ENCODE measurements around the gene CCDC85A. TPM values are rescaled to one million over a fixed set of nuclear protein-coding genes. Genes with fewer than 3 reads are reported as not detected.

CCDC85A gene

DNA sequence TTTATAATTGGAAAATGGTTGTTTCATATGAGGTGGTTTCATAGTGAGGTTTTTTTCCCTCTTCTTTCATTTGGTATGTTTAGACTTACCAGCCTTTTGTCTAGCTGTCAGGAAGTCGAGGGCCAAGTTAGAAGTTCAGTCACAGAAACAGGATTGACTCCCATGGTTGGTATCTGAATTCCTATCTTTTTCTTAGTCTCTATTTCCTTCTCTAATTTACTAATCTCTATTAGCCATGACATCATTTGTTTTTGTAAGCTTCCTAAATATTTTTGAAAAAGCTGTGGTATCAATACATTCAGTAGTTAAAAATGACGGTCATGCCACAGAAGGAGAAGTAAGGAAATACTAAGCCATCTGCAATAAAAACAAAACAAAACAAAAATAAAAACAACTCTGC, 206.9 kb downstream of the CCDC85A start:
- no peak overlapping the region for H3K14ac ChIP-seq (ENCODE audit: low read length)
- no peak overlapping the region for H2BK15ac ChIP-seq (ENCODE audit: low read length)
- H2AK5ac ChIP-seq (ENCODE audit: low read depth, low read length), result no peak overlapping the region
- no peak overlapping the region for H2BK12ac ChIP-seq (ENCODE audit: low read length)
- no peak overlapping the region for H3K9ac ChIP-seq (ENCODE audit: low read depth, low read length, poor library complexity)
- H4K91ac ChIP-seq (ENCODE audit: low read depth, low read length, poor library complexity), result no peak overlapping the region
- no peak overlapping the region for H3K23ac ChIP-seq (ENCODE audit: low read depth, low read length, poor library complexity)
- WGBS, 2 donors (ENCODE audit: extremely low coverage in 2 of 2, insufficient read length in 2 of 2, insufficient replicate concordance in 1 of 2), result no CpG with 5 or more reads among the region's 2 CpGs
- H2AFZ ChIP-seq (ENCODE audit: low read length), result no peak overlapping the region
- H3K9me3 ChIP-seq (replicated peaks in 1 of 2; ENCODE audit: control insufficient read depth in 2 of 2, insufficient read depth in 1 of 2, low read depth in 1 of 2, low read length in 2 of 2), result no peaks in the 10 kb centered on the region
- no peak overlapping the region for H3K18ac ChIP-seq (ENCODE audit: low read length)
- no peak overlapping the region for H3K4ac ChIP-seq (ENCODE audit: low read length)
- H3K27me3 ChIP-seq (ENCODE audit: control insufficient read depth in 3 of 3, insufficient read depth in 3 of 3, low read depth in 1 of 3, low read length in 3 of 3), result no peaks in the 10 kb centered on the region
- no peak for DNase-seq (ENCODE audit: low spot score)
- H3K4me2 ChIP-seq (ENCODE audit: insufficient read depth, low read length, poor library complexity, severe bottlenecking), result no peak overlapping the region
- H2BK5ac ChIP-seq (ENCODE audit: low read length), result no peak overlapping the region
- no peak overlapping the region for H3K27ac ChIP-seq (replicated peaks; ENCODE audit: low read length)
- no peak overlapping the region for H4K8ac ChIP-seq (ENCODE audit: low read depth, low read length)
- H3K36me3 ChIP-seq (replicated peaks in 1 of 2; ENCODE audit: control insufficient read depth in 2 of 2, insufficient read depth in 2 of 2, low read length in 2 of 2), result no peaks in the 10 kb centered on the region
- no peaks in the 10 kb centered on the region for H3K79me1 ChIP-seq (ENCODE audit: low read depth, low read length)
- no peak overlapping the region for H3K4me3 ChIP-seq (ENCODE audit: low read length in 2 of 2)
- H3K4me1 ChIP-seq (ENCODE audit: control insufficient read depth in 2 of 2, insufficient read depth in 1 of 2, low read depth in 1 of 2, low read length in 2 of 2), result no peaks in the 10 kb centered on the region
- no peak overlapping the region for H2BK120ac ChIP-seq (ENCODE audit: low read depth, low read length)

GRCh38 chr2:56410140-56410539, 226.3 kb downstream of the CCDC85A start:
- Histone ChIP-seq H3K23ac (ENCODE audit: low read depth, low read length, poor library complexity) (no peak overlapping the region), H3K14ac (ENCODE audit: low read length) (no peak overlapping the region)
- no CpG with 5 or more reads among the region's 1 CpG for WGBS, 2 donors (ENCODE audit: extremely low coverage in 2 of 2, insufficient read length in 2 of 2, insufficient replicate concordance in 1 of 2)

GRCh38 chr2:56416500-56417176, 232.8 kb downstream of the CCDC85A start:
- no peak overlapping the region for H2AFZ ChIP-seq (ENCODE audit: low read length)
- H3K23ac ChIP-seq (ENCODE audit: low read depth, low read length, poor library complexity), result no peak overlapping the region
- no peaks in the 10 kb centered on the region for H3K79me1 ChIP-seq (ENCODE audit: low read depth, low read length)
- H3K4me2 ChIP-seq (ENCODE audit: insufficient read depth, low read length, poor library complexity, severe bottlenecking), result no peak overlapping the region
- H3K36me3 ChIP-seq (replicated peaks in 1 of 2; ENCODE audit: control insufficient read depth in 2 of 2, insufficient read depth in 2 of 2, low read length in 2 of 2), result no peaks in the 10 kb centered on the region
- H2BK5ac ChIP-seq (ENCODE audit: low read length), result no peak overlapping the region
- no peak overlapping the region for H2BK15ac ChIP-seq (ENCODE audit: low read length)
- no peak overlapping the region for H3K18ac ChIP-seq (ENCODE audit: low read length)
- H4K8ac ChIP-seq (ENCODE audit: low read depth, low read length), result no peak overlapping the region
- no peaks in the 10 kb centered on the region for H3K4me1 ChIP-seq (ENCODE audit: control insufficient read depth in 2 of 2, insufficient read depth in 1 of 2, low read depth in 1 of 2, low read length in 2 of 2)
- H3K27me3 ChIP-seq (ENCODE audit: control insufficient read depth in 3 of 3, insufficient read depth in 3 of 3, low read depth in 1 of 3, low read length in 3 of 3), result no peaks in the 10 kb centered on the region
- DNase-seq (ENCODE audit: low spot score), result no peak
- H2AK5ac ChIP-seq (ENCODE audit: low read depth, low read length), result no peak overlapping the region
- H3K14ac ChIP-seq (ENCODE audit: low read length), result no peak overlapping the region
- no peak overlapping the region for H2BK12ac ChIP-seq (ENCODE audit: low read length)
- no peak overlapping the region for H3K4me3 ChIP-seq (ENCODE audit: low read length in 2 of 2)
- no peaks in the 10 kb centered on the region for H3K9me3 ChIP-seq (replicated peaks in 1 of 2; ENCODE audit: control insufficient read depth in 2 of 2, insufficient read depth in 1 of 2, low read depth in 1 of 2, low read length in 2 of 2)
- H3K9ac ChIP-seq (ENCODE audit: low read depth, low read length, poor library complexity), result no peak overlapping the region
- H3K4ac ChIP-seq (ENCODE audit: low read length), result no peak overlapping the region
- H2BK120ac ChIP-seq (ENCODE audit: low read depth, low read length), result no peak overlapping the region
- no peak overlapping the region for H3K27ac ChIP-seq (replicated peaks; ENCODE audit: low read length)
- no peak overlapping the region for H4K91ac ChIP-seq (ENCODE audit: low read depth, low read length, poor library complexity)
- WGBS, 2 donors (ENCODE audit: extremely low coverage in 2 of 2, insufficient read length in 2 of 2, insufficient replicate concordance in 1 of 2), result no CpG with 5 or more reads among the region's 1 CpG

More at GRCh38 chr2:56410140-56410539, 226.3 kb downstream of the CCDC85A start:
- H4K91ac ChIP-seq (ENCODE audit: low read depth, low read length, poor library complexity), result no peak overlapping the region
- no peak overlapping the region for H3K4me3 ChIP-seq (ENCODE audit: low read length in 2 of 2)
- no peak for DNase-seq (ENCODE audit: low spot score)
- no peak overlapping the region for H3K18ac ChIP-seq (ENCODE audit: low read length)
- H2BK12ac ChIP-seq (ENCODE audit: low read length), result no peak overlapping the region
- no peaks in the 10 kb centered on the region for H3K9me3 ChIP-seq (replicated peaks in 1 of 2; ENCODE audit: control insufficient read depth in 2 of 2, insufficient read depth in 1 of 2, low read depth in 1 of 2, low read length in 2 of 2)
- no peak overlapping the region for H2AK5ac ChIP-seq (ENCODE audit: low read depth, low read length)
- no peaks in the 10 kb centered on the region for H3K79me1 ChIP-seq (ENCODE audit: low read depth, low read length)
- H3K36me3 ChIP-seq (replicated peaks in 1 of 2; ENCODE audit: control insufficient read depth in 2 of 2, insufficient read depth in 2 of 2, low read length in 2 of 2), result no peaks in the 10 kb centered on the region
- no peak overlapping the region for H2BK15ac ChIP-seq (ENCODE audit: low read length)
- H3K4me1 ChIP-seq (ENCODE audit: control insufficient read depth in 2 of 2, insufficient read depth in 1 of 2, low read depth in 1 of 2, low read length in 2 of 2), result no peaks in the 10 kb centered on the region
- H3K4ac ChIP-seq (ENCODE audit: low read length), result no peak overlapping the region
- H3K9ac ChIP-seq (ENCODE audit: low read depth, low read length, poor library complexity), result no peak overlapping the region
- H2BK5ac ChIP-seq (ENCODE audit: low read length), result no peak overlapping the region
- no peaks in the 10 kb centered on the region for H3K27me3 ChIP-seq (ENCODE audit: control insufficient read depth in 3 of 3, insufficient read depth in 3 of 3, low read depth in 1 of 3, low read length in 3 of 3)
- H2AFZ ChIP-seq (ENCODE audit: low read length), result no peak overlapping the region
- H4K8ac ChIP-seq (ENCODE audit: low read depth, low read length), result no peak overlapping the region
- H3K4me2 ChIP-seq (ENCODE audit: insufficient read depth, low read length, poor library complexity, severe bottlenecking), result no peak overlapping the region
- no peak overlapping the region for H2BK120ac ChIP-seq (ENCODE audit: low read depth, low read length)
- H3K27ac ChIP-seq (replicated peaks; ENCODE audit: low read length), result no peak overlapping the region

Small RNAs within 50 kb of the gene (small RNA-seq; reads per million reads assigned to genes)
- not detected for gene RNA5SP93 (ENCODE audit: insufficient read depth)
